NB4 (cell line): ENCODE data around the gene SRP19.

ENCODE experiments used
- DNase-seq: peaks from one replicate; pipeline ENCODE4 v3.0.0; 2010; ENCODE audit warnings: low read depth
- H3K4me3 ChIP-seq: one replicate; pipeline ENCODE4 v1.5.1; 2011; ENCODE audit warnings: mild to moderate bottlenecking, low read depth, low read length, moderate library complexity
- MAX ChIP-seq: IDR thresholded peaks from 2 replicates; pipeline ENCODE4 v1.6.1; 2011; ENCODE audit warnings: low read depth, low read length
- MYC ChIP-seq: IDR thresholded peaks from 2 replicates; pipeline ENCODE4 v1.6.1; 2011; ENCODE audit warnings: low read depth, low read length
- POLR2A ChIP-seq: IDR thresholded peaks from 2 replicates; pipeline ENCODE4 v1.6.1; 2011; ENCODE audit warnings: mild to moderate bottlenecking; ENCODE audit not compliant: insufficient read length; ENCODE audit errors: extremely low read depth
- TF ChIP-seq, protein P1 (sequence below): IDR thresholded peaks from one replicate; pipeline ENCODE4 v1.5.1; 2012; ENCODE audit warnings: low read depth, low read length

The SRP19 gene

GRCh38 chr5:112870966-112871365, 9.9 kb downstream of the SRP19 start:
- DNase-seq = no peak
- TF ChIP-seq MAX = no peak
- TF ChIP-seq POLR2A = no peak
- no peak for TF ChIP-seq MYC
- TF ChIP-seq, protein P1, sequence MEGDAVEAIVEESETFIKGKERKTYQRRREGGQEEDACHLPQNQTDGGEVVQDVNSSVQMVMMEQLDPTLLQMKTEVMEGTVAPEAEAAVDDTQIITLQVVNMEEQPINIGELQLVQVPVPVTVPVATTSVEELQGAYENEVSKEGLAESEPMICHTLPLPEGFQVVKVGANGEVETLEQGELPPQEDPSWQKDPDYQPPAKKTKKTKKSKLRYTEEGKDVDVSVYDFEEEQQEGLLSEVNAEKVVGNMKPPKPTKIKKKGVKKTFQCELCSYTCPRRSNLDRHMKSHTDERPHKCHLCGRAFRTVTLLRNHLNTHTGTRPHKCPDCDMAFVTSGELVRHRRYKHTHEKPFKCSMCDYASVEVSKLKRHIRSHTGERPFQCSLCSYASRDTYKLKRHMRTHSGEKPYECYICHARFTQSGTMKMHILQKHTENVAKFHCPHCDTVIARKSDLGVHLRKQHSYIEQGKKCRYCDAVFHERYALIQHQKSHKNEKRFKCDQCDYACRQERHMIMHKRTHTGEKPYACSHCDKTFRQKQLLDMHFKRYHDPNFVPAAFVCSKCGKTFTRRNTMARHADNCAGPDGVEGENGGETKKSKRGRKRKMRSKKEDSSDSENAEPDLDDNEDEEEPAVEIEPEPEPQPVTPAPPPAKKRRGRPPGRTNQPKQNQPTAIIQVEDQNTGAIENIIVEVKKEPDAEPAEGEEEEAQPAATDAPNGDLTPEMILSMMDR = no peak
- H3K4me3 ChIP-seq = no peak overlapping the region

DNA sequence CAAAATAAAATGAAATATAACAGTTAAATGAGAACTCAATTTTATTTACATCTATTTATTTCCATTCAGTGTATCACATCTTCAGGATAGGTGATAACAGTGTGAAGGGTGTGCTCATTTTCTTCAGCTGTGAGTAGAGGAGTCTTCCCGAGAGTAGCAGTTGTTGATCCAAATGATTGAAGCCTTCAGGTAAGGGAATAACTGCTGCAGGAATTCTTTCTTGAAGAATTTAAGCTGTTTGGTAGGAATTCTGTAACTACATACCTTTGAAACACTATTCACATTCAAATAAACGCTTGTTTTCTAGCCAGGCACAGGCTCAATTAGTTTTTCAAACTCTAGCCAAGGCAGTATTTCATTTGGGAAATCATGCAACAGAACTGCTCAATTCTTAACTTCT, 15.3 kb downstream of the SRP19 start:
- TF ChIP-seq, protein P1 = no peak
- no peak for TF ChIP-seq MAX
- TF ChIP-seq POLR2A = no peak
- TF ChIP-seq MYC = no peak
- H3K4me3 ChIP-seq = no peak overlapping the region
- DNase-seq = no peak

DNA sequence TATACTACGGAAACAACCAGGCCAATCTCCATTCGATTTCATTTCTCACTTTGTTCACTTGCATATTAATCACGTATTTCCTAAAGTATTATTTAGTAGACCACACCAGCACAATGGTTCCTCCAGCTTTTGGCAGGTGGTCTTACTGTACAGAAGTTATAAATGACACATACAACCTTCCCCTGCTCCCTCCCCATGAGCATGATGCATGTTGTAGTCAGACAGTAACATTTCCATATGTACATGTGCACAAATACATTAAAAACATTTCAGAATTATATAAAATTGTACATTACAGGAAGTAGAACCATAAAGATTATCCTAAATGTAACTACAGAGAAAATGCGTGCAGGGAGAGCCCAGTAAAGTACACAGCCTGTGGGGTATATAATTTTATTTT, 17.0 kb downstream of the SRP19 start:
- H3K4me3 ChIP-seq = no peak overlapping the region
- TF ChIP-seq MYC (no peak), POLR2A (no peak), MAX (no peak)
- TF ChIP-seq, protein P1 = no peak
- no peak for DNase-seq

DNA sequence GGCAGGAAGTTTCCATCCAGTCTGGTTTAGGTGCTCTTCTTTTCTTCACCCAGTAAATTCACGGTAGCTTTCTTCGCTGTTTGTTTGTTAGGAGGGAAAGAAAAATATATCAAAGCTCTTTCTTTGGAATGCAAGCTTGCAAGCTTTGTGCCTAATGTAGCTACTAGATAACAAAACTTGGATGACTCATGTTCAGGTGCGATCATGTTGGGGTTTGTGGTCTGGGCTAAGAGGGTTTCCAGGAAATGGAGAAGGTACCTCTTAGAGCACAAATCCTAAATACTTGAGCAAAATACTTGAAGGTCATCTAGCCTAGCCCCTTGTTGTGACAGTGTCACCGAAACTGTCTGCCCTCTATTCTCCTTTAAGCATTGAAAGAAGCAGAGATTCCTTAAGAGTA, 17.7 kb downstream of the SRP19 start:
- TF ChIP-seq POLR2A (no peak), MYC (no peak), MAX (no peak)
- TF ChIP-seq, protein P1 = no peak
- DNase-seq = no peak
- H3K4me3 ChIP-seq = no peak overlapping the region

DNA sequence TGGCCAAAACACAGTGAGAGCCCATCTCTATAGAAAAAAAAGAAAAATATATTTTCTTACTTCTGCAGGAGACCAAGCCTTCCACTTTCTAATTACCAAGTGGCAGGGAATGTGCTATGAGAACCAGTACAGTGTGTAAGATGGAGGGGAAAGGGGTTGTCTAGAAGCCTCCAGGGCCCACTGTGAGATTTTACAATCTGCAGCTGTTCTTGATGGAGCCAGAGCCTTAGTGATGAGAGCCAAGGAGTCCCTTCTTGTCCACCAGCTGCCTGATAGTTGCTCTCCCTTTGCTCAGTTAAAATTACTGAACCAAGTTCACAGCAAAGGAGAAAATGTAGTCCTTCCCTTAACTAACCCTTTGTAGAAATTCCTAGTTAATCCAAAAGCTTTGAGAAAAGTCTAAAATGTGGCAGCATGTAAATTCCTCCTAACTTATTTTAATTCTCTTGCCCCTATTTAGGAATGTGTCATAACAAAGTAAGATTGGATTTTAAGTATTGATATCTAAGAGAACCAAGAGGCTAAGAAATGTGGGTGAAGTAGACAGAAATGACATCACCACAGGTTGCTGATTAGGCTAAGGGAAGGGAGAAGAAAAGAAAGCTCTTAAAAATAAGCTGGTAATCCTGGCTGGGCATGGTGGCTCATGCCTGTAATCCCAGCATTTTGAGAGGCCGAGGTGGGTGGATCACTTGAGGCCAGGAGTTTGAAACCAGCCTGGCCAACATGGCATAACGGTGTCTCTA, 19.3 kb downstream of the SRP19 start:
- TF ChIP-seq, protein P1 = no peak
- TF ChIP-seq MYC (no peak), POLR2A (no peak), MAX (no peak)
- H3K4me3 ChIP-seq = no peak overlapping the region
- DNase-seq = no peak
